Measurements from ENCODE around the gene GAS2L1. TPM values are rescaled to one million over a fixed set of nuclear protein-coding genes. Genes with fewer than 3 reads are reported as not detected.

GAS2L1 gene
- total RNA-seq, 2 donors from 2014 or later: 19.4 to 28.0 TPM

DNA sequence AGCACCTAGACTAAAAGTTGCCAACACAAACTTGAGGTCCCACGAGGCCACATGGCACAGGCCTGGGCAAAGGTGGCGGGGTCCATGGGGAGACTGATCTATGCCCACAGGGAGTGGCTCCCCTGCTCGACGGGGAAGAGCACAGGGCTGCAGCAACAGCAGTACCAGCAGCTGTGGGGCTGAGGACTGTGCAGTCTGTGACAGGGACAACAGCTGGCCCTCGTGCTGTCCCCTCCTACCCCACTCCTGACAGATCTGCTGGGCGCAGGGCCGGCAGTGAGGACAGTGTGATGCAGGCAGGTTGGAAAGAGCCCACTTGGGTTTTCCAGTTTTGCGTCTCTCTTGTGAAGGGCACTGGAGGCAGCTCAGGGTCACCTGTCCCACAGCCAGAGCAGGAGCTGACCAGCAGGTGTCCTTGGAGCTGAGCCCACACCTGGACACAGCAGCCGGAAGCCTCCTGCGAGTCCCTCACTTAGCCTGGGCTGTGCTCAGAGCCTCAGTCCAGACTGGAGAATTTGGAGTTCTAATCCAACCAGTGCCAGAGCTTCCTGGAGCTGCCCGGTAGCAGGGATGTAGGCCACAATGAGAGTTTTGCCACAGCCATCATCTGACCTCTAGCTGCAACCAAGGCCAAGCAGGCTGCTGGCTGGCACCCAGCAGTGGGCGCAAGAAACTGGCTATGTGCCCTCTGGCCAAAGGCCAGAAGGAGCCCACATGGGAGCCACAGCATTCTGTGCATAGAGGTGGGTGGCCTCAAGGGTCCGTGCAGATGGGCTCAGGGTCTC lies 3.6 kb upstream of the GAS2L1 start:
- Histone ChIP-seq H3K36me3 (peaks cover 28% of the 10 kb centered on the region), H3K4me1 (peaks cover 0 to 20% of the 10 kb centered on the region in 2 donors), H3K9me3 (no peaks in the 10 kb centered on the region), H3K27ac (peak overlapping the region in 1 of 2 donors; percentile 15), H3K4me3 (no peak overlapping the region), H3K27me3 (no peaks in the 10 kb centered on the region)
- TF ChIP-seq, protein P1, sequence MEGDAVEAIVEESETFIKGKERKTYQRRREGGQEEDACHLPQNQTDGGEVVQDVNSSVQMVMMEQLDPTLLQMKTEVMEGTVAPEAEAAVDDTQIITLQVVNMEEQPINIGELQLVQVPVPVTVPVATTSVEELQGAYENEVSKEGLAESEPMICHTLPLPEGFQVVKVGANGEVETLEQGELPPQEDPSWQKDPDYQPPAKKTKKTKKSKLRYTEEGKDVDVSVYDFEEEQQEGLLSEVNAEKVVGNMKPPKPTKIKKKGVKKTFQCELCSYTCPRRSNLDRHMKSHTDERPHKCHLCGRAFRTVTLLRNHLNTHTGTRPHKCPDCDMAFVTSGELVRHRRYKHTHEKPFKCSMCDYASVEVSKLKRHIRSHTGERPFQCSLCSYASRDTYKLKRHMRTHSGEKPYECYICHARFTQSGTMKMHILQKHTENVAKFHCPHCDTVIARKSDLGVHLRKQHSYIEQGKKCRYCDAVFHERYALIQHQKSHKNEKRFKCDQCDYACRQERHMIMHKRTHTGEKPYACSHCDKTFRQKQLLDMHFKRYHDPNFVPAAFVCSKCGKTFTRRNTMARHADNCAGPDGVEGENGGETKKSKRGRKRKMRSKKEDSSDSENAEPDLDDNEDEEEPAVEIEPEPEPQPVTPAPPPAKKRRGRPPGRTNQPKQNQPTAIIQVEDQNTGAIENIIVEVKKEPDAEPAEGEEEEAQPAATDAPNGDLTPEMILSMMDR (IDR thresholded peaks at IDR 0.05): no peak
- DNase-seq (ENCODE audit: low spot score): no peak

DNA sequence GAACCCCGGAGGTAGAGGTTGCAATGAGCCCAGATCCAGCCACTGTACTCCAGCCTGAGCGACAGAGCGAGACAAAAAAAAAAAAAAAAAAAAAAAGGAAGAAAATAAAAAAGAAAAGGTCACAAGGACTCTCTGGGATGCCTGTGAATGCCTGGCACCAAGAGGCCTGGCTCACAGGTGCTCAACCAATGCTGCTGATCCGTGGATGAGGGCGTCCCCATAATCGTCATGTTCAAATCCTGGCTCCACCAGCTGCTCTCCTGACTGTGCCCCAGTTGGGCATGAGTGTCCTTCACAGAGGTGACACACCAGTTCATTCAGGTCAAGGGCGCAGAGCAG lies 645 bp upstream of the GAS2L1 start:
- Histone ChIP-seq H3K27me3 (no peaks in the 10 kb centered on the region), H3K9me3 (no peaks in the 10 kb centered on the region), H3K36me3 (no peaks in the 10 kb centered on the region), H3K4me1 (peaks cover 0 to 49% of the 10 kb centered on the region in 2 donors), H3K4me3 (peak overlapping the region in 1 of 2 donors; percentile 91), H3K27ac (peak overlapping the region in 1 of 2 donors; percentile 88)
- TF ChIP-seq, protein P1 (IDR thresholded peaks at IDR 0.05): no peak
- DNase-seq (ENCODE audit: low spot score): no peak

DNA sequence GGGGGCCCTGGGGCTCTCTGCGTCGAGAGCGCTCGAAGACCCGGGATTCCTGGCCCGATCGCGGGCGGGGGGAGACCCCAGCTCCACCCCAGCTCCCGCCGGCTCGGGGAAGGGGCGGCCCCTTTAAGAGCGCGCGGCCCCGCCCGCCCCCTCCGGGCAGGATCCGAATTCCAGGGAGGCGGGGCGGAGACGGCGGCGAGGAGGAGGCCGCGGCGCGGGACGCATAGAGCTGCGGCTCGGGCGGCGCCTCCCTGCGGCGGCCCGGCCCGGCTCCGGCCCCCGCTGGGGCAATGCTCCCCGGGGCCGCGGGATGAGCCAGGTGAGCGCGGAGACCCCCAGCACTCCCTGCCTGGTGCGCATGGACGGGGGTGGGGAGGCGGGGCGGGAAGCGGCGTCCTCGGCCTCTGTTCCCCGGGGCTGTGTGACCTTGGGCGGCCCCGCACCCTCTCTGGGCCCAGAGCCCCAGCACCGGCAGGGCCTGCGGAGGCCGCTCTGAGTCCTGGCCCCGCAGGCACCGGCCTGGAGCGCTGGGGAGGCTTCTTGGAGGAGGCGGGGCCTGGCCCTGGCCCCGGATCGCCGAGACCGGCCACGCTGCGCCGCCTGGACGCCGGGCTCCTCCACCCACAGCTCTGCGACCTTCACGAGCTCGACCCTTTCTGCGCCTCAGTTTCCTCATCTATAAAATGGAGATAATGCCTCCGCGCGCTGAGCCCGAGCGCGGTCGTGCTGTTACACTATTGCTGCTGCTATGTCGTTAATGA lies 565 bp downstream of the GAS2L1 start:
- TF ChIP-seq, protein P1 (IDR thresholded peaks at IDR 0.05): peak in 1 of 2 donors; percentile 55

DNA sequence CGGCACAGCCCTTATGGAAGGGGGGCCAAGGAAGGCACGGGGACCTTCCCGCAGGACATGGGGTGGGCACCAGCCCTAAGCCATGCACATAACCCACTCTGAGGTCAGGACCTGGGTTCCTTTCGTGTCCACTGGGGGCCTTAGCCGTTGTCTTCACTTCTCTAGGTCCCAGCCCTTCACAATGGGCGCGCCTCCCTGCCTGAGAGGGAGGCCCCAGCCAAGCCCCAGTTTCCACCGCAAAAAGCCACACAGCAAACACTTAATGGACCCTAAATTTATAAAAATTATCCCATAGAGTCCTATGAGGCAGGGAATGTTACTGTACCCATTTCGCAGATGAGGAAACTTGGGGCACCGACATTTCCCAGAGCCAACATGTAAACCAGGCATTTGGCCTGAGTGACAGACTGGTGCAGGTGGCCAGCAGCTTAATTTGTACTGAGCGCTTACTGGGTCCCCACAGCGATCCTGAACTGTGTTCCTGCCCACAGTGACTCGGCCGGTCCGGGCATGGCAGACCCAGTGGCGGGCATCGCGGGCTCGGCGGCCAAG lies 1.2 kb downstream of the GAS2L1 start:
- H3K36me3 ChIP-seq: peaks cover 9% of the 10 kb centered on the region
- peak overlapping the region; percentile 81 to 91 for H3K4me3 ChIP-seq
- peaks cover 0 to 64% of the 10 kb centered on the region in 2 donors for H3K4me1 ChIP-seq
- TF ChIP-seq, protein P1 (IDR thresholded peaks at IDR 0.05): no peak
- peak overlapping the region; percentile 88 to 89 for H3K27ac ChIP-seq
- no peak for DNase-seq (ENCODE audit: low spot score)
- no peaks in the 10 kb centered on the region for H3K9me3 ChIP-seq
- H3K27me3 ChIP-seq: no peaks in the 10 kb centered on the region

More for the DNA sequence above, 565 bp downstream of the GAS2L1 start:
- no peaks in the 10 kb centered on the region for H3K27me3 ChIP-seq
- H3K4me1 ChIP-seq: peaks cover 0 to 61% of the 10 kb centered on the region in 2 donors
- peak overlapping the region; percentile 88 to 89 for H3K27ac ChIP-seq
- peak overlapping the region; percentile 81 to 91 for H3K4me3 ChIP-seq
- H3K36me3 ChIP-seq: peaks cover 3% of the 10 kb centered on the region
- no peaks in the 10 kb centered on the region for H3K9me3 ChIP-seq
- DNase-seq (ENCODE audit: low spot score): peak; percentile 79

DNA sequence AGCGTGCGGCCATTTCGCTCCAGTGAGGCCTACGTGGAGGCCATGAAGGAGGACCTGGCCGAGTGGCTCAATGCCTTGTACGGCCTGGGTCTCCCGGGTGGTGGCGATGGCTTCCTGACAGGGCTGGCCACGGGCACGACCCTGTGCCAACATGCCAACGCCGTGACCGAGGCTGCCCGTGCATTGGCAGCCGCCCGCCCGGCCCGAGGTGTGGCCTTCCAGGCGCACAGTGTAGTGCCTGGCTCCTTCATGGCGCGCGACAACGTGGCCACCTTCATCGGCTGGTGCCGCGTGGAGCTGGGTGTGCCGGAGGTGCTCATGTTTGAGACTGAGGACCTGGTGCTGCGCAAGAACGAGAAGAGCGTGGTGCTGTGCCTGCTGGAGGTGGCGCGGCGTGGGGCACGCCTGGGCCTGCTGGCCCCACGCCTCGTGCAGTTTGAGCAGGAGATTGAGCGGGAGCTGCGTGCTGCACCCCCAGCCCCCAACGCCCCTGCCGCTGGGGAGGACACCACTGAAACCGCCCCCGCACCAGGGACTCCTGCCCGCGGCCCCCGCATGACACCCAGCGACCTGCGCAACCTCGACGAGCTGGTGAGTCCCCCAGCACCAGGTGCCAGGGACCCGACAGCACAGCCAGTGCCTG lies 1.8 kb downstream of the GAS2L1 start:
- H3K9me3 ChIP-seq: no peaks in the 10 kb centered on the region
- peak overlapping the region; percentile 81 to 91 for H3K4me3 ChIP-seq
- TF ChIP-seq, protein P1 (IDR thresholded peaks at IDR 0.05): no peak
- peaks cover 9% of the 10 kb centered on the region for H3K36me3 ChIP-seq
- H3K27me3 ChIP-seq: no peaks in the 10 kb centered on the region
- peak overlapping the region; percentile 88 to 89 for H3K27ac ChIP-seq
- no peak for DNase-seq (ENCODE audit: low spot score)
- peaks cover 0 to 62% of the 10 kb centered on the region in 2 donors for H3K4me1 ChIP-seq

All from right atrium auricular region (tissue), 2 donors.